ENCODE results near the gene OLR1.
"Not testable (repeated sequence)": the region's sequence is repeated elsewhere in the genome, so short reads cannot be mapped to it uniquely, and the experiment has no call there.

Gene OLR1

DNA sequence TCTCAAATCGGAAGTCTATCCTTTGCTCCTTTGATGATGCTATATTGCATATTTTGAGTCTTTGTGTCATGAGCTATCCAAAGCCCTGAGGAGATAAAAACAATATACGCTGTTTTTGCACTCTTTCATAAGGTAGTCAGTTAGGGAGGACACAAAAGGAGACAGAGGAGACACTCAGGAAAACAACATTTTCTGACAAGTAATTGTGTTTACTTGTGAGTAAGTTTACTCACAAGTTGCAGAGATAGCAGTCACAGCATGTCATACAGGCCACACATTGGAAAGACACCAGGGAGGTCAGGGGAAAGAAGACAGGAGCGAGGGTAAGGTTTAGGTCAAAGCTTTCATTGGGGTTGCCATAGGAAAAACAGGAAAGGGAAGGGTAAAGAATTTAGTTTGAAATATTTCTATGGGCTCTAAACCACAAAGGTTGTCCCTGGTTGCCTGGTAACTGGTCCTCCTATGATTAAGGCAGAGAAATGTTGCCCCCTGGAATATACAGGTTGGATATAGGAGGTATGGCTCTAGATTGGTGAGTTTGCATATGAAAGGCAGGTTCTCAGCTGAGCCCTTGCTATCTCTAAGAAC is 33.4 kb upstream of the OLR1 start:
- DNase-seq (ENCODE audit: low read depth): peak; percentile 56
- H3K4me3 ChIP-seq (ENCODE audit: low read length): no peak overlapping the region
- TF ChIP-seq, protein P1, sequence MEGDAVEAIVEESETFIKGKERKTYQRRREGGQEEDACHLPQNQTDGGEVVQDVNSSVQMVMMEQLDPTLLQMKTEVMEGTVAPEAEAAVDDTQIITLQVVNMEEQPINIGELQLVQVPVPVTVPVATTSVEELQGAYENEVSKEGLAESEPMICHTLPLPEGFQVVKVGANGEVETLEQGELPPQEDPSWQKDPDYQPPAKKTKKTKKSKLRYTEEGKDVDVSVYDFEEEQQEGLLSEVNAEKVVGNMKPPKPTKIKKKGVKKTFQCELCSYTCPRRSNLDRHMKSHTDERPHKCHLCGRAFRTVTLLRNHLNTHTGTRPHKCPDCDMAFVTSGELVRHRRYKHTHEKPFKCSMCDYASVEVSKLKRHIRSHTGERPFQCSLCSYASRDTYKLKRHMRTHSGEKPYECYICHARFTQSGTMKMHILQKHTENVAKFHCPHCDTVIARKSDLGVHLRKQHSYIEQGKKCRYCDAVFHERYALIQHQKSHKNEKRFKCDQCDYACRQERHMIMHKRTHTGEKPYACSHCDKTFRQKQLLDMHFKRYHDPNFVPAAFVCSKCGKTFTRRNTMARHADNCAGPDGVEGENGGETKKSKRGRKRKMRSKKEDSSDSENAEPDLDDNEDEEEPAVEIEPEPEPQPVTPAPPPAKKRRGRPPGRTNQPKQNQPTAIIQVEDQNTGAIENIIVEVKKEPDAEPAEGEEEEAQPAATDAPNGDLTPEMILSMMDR (conservative IDR thresholded peaks at IDR 0.05; ENCODE audit: low read length): no peak

DNA sequence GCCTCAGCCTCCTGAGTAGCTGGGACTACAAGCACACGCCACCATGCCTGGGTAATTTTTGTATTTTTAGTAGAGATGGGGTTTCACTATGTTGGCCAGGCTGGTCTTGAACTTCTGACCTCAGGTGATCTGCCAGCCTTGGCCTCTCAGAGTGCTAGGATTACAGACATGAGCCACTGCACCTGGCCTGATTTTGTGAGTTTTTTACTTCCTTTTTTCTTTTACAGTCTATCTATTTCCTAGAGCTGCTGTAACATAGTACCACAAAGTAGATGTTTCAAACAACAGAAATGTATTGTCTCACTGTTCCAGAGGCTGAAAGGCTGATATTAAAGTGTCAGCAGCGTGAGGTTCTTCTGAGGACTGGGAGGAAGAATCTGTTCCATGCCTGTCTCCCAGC is 32.6 kb upstream of the OLR1 start:
- DNase-seq (ENCODE audit: low read depth); H3K4me3 ChIP-seq (ENCODE audit: low read length): not testable (repeated sequence)

DNA sequence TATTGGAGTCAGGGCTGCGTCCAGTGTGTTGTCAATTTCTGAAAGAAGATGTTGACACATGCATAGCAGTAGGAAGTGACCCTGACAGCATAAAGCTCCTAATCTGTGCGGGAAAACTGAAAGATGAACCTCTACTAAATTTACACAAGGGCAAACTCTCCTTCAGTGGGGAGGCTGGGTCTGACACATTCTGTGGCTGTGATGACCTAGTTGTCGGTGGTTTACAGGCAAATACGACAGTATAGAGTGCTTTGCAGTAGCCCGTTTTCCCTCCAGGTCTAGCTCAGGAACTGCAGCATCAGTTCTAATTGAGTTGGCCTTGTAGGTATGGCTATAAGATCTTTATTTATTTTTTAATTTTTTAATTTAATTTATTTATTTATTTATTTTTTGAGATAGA is 25.9 kb upstream of the OLR1 start:
- TF ChIP-seq, protein P1 (conservative IDR thresholded peaks at IDR 0.05; ENCODE audit: low read length): no peak
- no peak overlapping the region for H3K4me3 ChIP-seq (ENCODE audit: low read length)
- DNase-seq (ENCODE audit: low read depth): no peak

DNA sequence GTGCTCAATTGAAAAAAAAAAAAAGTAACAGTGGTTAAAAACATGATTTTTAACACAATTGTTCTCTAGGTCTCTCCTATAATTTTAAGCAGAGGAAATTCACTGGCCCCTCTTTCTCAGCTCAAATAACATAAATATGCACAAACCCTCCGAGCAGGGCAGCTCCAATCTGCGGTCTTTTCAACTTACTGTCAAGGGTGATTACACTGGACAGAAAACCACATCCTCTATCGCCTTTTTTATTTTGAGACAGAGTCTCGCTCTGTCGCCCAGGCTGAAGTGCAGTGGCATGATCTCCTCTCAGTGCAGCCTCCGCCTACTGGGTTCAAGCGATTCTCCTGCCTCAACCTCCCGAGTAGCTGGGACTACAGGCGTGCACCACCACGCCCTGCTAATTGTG is 24.3 kb upstream of the OLR1 start:
- no peak overlapping the region for H3K4me3 ChIP-seq (ENCODE audit: low read length)
- DNase-seq (ENCODE audit: low read depth): no peak

DNA sequence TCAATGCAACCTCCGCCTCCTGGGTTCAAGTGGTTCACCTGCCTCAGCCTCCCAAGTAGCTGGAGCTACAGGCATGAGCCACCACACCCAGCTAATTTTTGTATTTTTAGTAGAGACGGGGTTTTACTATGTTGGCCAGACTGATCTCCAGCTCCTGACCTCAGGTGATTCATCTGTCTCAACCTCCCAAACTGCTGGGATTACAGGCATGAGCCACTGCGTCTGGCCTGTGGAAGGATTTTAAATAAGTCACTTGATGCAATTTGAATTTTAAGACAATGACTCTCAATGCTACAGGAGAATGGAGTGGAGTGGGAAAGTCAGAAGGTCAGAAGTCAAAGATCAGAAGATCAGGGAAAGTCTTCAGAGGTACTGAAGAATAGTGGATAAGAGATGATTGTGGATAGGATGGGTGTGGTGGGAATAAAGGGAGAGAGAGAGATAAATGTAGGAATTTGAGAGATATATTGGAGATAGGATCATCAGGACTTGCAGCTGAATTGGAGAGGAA is 22.3 kb upstream of the OLR1 start:
- peak; percentile 26 for DNase-seq (ENCODE audit: low read depth)
- no peak overlapping the region for H3K4me3 ChIP-seq (ENCODE audit: low read length)
- TF ChIP-seq, protein P1 (conservative IDR thresholded peaks at IDR 0.05; ENCODE audit: low read length): no peak

More for the DNA sequence above, 24.3 kb upstream of the OLR1 start:
- TF ChIP-seq, protein P1 (conservative IDR thresholded peaks at IDR 0.05; ENCODE audit: low read length): no peak

DNA sequence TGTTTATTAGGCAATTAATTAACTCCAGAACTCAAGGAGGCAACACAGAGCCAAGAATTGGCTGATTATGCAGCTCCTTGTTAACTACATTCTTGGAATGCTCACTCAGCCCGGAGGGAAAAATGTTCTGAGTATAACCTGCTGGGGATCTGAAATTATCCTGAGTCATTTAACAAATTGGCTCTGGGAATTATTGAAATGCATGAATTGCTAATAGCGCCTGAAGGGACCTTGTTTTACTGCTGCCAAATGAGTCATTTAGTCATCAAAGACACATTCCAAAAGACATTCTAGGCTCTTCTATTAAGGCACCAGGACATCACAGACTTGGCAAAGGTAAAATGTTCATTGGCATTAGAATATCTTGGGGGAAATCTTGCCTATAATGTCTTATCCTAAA is 19.9 kb upstream of the OLR1 start:
- TF ChIP-seq, protein P1 (conservative IDR thresholded peaks at IDR 0.05; ENCODE audit: low read length): 0 out of 2 replicates have a peak, but pooled peaks have one; percentile 3
- DNase-seq (ENCODE audit: low read depth): peak; percentile 93
- no peak overlapping the region for H3K4me3 ChIP-seq (ENCODE audit: low read length)

DNA sequence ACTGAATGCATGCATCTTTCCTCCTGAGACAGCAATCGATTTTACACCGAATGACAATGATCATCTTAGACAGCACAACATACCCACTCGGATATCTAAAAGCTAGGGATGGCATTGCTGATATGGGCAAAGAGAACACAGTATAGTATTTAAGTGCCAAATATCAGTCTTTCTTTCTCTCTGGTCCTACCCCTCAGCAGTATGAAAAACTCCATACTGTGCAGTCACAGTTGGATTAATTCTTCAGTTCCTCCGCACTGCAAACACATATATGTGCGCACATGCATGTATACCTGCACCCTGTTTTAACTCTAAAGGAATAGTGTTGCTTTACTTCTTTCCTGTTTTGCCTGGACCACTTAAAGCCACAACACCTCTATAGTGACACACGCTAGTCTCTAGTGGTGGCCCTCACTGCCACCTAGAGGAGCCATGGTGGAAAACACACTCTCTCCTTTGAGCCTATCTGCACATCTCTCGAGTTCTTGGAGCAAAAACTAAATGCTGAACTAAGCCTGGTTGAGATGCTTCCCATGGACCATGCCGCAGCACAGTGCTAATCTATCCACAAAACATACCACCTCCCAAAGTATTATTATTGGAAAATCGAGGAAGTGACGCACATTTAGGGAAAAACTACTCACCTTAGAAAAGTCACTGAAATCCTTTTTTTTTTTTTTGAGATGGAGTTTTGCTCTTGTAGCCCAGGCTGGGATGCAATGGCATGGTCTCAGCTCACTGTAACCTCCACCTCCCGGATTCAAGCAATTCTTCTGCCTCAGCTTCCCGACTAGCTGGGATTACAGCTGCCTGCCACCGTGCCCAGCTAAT is 18.8 kb upstream of the OLR1 start:
- peak; percentile 74 for DNase-seq (ENCODE audit: low read depth)
- TF ChIP-seq, protein P1 (conservative IDR thresholded peaks at IDR 0.05; ENCODE audit: low read length): peak; percentile 92
- no peak overlapping the region for H3K4me3 ChIP-seq (ENCODE audit: low read length)
